Measurements from ENCODE around the gene MELTF.

MELTF gene

GRCh38 chr3:197010556-197011351 is 18.9 kb downstream of the MELTF start:
- DNase-seq (ENCODE audit: low read depth), result no peak

- DNase-seq (ENCODE audit: low read depth), result no peak
Measured at GRCh38 chr3:197009532-197010019, 20.0 kb downstream of the MELTF start.

GRCh38 chr3:197008436-197009209 is 21.0 kb downstream of the MELTF start:
- DNase-seq (ENCODE audit: low read depth), result no peak

- no peak for DNase-seq (ENCODE audit: low read depth)
Measured at GRCh38 chr3:197007953-197008352, 21.7 kb downstream of the MELTF start.

GRCh38 chr3:197007296-197007940 is 22.2 kb downstream of the MELTF start:
- DNase-seq (ENCODE audit: low read depth), result no peak

- DNase-seq (ENCODE audit: low read depth), result no peak
Measured at GRCh38 chr3:197006860-197007259, 22.8 kb downstream of the MELTF start.

GRCh38 chr3:197006446-197006845 is 23.2 kb downstream of the MELTF start:
- DNase-seq (ENCODE audit: low read depth), result no peak

GRCh38 chr3:197003461-197004385 is 25.9 kb downstream of the MELTF start:
- no peak for DNase-seq (ENCODE audit: low read depth)

- peak; percentile 62 for DNase-seq (ENCODE audit: low read depth)
Measured at GRCh38 chr3:197002701-197003454, 26.7 kb downstream of the MELTF start.

GRCh38 chr3:197001972-197002700 is 27.5 kb downstream of the MELTF start:
- DNase-seq (ENCODE audit: low read depth), result peak; percentile 41

GRCh38 chr3:197001106-197001971 is 28.3 kb downstream of the MELTF start:
- no peak for DNase-seq (ENCODE audit: low read depth)

- no peak for DNase-seq (ENCODE audit: low read depth)
Measured at GRCh38 chr3:197000211-197000610, 29.4 kb downstream of the MELTF start.

- no peak for DNase-seq (ENCODE audit: low read depth)
Measured at GRCh38 chr3:196998966-196999760, 30.5 kb downstream of the MELTF start.

- no peak for DNase-seq (ENCODE audit: low read depth)
Measured at GRCh38 chr3:196997311-196997710, 32.3 kb downstream of the MELTF start.

GRCh38 chr3:196996454-196997265 is 33.0 kb downstream of the MELTF start:
- DNase-seq (ENCODE audit: low read depth), result no peak

- DNase-seq (ENCODE audit: low read depth), result no peak
Measured at GRCh38 chr3:196995646-196996355, 33.8 kb downstream of the MELTF start.

- no peak for DNase-seq (ENCODE audit: low read depth)
Measured at GRCh38 chr3:196995027-196995426, 34.6 kb downstream of the MELTF start.
